DMS153 treated with DMSO at 0.1 percent for 48 hours (cell line): ENCODE results near the gene FBRSL1.

Experiments
- DNase-seq: peaks from one replicate; lab custom pipeline; 2025; ENCODE audit not compliant: unreplicated experiment; lab: John Stamatoyannopoulos, UW

FBRSL1 gene

DNA sequence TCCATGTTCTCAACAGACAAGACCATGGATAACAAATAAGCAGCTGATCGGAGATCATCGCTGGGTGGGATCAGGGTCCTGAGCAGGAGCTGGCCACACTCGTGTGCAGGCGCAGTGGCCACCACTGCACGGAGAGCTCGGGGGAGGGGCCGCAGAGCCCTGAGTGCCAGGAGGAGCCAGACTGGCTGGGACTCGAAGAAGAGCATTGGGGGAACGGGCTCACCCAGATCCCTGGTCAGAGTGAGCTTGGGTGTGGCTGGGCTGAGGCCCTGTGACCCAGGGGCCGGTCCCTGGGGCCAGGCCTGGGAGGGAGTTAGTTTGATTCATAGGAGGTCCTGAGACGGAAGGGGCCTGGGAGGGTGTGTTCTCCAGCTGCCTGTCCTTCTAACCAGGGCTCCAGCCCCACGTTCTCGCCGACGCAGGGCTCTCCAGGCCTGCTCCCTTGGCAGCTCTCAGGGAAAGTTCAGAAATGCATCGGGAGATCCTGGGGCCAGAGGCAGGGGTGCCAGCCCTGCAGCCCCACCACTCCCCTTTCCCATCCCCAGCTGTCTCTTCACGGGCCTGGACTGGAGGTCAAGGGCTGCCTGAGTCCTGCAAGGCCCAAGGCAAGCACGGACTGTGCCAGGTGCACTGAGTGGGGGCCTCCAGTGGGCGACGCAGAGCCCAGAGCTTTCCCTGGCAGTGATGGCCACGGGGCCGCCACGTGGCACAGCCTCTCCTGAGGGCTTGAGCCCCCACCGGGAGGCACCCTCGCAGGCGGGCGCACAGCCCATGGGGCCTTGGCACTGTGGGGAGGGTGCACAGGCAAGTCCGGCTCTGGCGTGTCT, 48.1 kb downstream of the FBRSL1 start:
- DNase-seq, result no peak

DNA sequence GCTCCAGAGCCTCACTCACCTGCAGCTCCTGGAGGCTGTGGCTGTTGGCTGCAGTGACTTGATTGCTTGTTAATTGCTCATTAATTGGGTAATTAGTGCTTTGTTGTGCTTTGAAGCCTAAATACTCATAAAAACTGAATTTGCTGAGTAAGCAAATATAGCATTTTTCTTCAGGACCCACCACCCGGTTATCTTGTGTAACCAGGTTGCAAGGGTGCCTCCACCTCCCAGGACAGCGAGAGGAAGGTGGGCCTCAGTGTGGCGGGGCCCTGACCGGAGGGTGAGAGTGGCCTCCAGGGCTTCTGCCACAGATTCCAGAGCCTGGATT, 48.7 kb downstream of the FBRSL1 start:
- no peak for DNase-seq

DNA sequence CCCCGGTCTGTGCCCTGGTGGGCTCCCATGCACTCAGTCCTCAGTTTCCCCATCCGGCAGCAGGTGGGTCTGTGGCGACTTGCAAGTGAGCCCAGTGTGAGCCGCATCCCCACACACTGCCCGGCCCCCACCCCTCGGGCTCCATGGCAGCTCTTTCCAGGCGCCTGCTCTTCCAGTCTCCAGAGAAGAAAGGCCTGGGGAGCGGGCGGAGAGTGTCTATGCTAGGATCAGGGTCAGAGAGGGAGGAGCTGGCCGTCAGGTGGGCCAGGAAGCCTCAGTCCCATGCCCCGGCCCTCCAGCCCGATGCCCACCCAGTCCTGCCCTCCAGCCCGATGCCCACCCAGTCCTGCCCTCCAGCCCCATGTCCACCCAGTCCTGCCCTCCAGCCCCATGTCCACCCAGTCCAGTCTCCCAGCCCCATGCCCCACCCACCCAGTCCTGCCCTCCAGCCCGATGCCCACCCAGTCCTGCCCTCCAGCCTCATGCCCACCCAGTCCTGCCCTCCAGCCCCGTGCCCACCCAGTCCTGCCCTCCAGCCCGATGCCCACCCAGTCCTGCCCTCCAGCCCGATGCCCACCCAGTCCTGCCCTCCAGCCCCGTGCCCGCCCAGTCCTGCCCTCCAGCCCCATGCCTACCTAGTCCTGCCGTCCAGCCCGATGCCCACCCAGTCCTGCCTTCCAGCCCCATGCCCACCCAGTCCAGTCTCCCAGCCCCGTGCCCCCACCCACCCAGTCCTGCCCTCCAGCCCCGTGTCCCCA, 49.2 kb downstream of the FBRSL1 start:
- no peak for DNase-seq

DNA sequence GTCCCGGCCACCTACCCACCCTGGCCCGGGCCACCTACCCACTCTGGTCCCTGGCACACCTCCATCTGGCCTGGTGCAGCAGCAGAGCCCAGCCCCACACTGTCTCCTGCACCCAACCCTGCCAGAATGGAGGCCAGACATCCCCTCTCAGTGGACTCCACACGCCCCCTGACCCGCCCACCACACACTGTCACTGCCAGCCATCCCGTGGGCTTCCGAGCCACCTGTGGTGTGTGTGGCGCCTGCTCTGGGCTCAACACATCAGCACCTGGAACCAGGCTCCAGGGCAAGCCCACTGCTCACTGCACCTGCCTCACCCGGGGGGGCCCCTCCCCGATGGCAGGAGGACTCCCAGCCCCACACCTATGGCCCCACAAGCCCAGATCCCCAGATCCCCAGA, 50.5 kb downstream of the FBRSL1 start:
- DNase-seq, result no peak

DNA sequence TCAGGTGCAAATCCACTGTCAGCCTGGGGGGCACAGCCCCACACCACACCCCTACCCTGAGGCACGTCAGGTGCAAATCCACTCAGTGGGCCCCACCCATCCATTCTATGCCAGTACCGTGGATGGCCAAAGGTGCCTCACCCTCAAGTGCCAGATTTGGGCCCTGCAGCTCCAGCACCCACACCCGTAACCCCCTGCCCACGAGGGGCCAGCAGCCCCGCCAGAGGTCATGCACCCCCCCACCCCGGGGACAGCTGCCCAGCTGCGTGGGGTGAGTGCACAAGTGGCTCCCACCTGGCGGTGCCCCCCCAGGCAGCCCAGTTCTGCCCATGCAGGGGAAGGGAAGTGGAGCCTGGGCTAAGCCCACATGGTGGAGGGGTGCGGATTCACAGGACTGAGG, 51.2 kb downstream of the FBRSL1 start:
- DNase-seq, result no peak

DNA sequence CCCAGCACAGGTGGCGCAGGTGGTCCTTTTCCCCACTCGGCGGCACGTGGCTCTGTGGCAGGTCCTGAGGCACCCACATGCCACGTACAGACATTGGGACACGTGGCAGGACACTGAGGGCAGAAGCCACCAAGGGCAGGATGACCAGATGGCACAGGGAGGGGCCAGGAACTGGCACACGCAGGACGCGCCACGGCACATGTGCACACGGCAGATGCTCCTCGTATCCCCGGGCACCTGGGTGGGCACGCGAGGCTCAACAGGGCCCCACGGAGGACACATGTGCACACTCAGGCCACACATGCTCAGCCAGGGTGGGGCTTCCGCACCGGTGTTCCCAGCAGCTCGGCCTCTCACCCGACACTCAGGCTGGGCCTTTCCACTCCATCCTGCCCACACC, 52.0 kb downstream of the FBRSL1 start:
- no peak for DNase-seq

DNA sequence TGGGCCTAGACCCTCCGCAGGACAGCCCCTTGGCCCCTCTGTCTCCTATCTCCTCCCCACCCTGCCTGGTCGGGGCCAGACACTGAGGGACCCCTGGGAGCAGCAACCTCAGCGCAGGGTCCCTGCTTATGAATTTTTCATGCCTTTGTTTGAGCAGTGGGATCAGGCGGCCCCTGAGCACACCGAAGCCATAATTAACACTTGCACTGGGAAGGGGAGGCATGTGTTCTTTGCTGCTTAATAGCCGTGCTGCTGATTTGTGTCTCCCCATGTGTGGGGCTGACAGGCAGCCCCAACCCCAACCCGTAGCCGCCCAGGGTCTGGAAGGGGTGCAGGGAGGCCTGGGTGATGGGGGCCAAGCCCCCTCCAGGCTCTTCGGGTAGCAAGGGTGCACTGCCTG, 52.7 kb downstream of the FBRSL1 start:
- no peak for DNase-seq

DNA sequence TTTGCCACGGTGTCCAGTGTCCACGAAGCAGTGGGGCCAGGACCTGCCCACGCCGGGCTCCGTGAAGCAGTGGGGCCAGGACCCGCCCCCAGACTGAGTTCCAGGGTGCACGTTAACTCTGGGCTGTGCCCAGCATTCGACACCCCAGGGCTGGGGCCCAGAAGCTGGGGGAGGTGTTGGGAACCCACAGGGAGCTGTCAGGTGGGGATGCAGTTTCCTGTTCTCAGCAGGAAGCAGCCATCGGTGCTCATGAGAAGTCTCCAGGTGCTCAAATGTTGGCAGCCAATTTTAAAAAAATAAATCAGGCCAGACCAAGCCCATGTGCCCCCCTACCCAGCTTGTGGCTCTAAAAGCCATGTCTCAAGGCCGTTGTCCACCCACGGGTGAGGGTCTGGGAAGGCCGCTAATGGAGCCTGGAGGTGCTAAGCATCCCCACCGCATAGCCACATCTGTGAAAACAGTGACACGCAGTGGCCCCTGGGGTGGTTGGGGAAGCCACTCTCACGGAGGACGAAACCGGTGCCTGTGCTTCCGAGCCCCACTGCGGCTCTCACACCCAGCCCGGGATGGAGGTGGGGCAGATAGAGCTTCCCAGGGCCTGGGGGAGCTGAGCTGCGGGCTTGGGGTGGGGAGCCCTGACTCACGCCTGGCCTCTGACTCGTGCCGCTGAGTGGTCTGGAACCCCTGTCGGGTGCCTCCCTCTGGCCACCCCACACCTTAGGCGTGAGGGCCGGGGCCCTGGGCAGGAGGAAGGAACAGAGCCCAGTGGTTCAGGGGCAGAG, 53.5 kb downstream of the FBRSL1 start:
- no peak for DNase-seq

DNA sequence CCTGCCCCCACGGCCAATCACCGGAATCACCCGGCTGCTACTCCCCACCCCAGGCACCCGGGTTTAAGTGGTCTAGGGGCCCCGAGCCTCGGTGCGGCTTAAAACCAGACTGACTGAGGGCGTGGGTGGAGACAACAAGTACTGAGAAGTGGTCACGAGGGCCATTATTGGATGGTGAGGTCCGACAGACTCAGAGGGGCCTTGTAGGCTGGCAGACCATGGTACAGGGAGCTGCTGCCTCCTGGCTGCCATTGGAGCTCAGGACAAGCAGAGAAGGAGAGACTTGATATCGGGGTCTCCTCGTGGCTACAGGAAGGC, 54.1 kb downstream of the FBRSL1 start:
- DNase-seq, result no peak

DNA sequence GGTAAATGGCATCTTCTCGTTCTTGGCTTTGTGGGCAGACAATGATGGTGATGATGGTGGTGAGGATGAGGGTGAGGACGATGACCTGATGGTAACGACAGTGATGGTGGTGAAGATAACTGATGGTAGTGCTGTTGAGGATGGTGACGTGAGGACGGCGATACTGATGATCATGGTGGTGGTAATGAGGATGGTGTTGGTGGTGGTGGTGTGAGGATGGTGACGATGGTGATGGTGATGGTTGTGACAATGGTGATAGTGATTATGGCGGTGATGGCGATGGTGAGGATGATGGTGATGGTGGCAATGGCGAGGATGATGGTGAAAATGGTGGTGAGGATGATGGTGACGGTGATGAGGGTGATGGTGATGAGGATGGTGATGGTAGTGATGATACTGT, 54.5 kb downstream of the FBRSL1 start:
- DNase-seq, result no peak

DNA sequence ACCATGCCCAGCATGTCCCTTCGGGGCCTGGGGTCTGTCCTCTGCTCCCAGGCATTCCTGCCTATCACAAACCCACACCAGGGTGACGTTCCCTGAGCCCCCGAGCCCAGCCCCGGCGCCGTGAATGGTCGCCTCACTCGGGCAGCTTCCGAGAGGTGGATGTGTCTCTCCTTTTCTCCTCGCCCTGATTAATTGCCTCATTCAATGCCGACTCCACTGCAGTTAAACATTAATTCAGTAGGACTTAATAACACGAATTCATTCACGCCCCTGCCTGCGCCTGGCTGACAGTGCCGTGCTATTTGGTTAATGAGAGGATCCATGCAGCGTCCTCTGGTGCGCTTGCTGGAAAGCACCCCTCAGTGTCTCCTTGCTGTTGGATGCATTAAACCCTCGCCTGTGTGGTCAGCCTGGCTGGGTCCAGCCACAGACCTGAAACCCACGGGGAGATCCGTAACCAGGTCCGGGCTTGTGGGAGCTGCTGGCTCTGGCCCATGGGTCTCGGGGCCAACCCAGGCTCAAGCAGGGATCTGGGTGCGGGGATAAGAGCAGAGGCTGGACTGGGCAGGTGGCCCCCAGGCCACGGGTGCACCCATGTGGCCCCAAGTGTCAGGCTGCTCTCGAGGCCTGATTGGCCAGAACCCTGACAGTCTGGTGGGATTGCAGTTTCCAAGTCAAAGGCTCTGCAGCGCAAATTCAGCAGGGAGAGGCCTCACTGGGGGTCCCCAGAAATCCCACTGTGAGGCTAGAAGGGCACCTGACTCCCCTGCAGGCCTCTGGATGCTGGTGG, 55.4 kb downstream of the FBRSL1 start:
- DNase-seq, result no peak

DNA sequence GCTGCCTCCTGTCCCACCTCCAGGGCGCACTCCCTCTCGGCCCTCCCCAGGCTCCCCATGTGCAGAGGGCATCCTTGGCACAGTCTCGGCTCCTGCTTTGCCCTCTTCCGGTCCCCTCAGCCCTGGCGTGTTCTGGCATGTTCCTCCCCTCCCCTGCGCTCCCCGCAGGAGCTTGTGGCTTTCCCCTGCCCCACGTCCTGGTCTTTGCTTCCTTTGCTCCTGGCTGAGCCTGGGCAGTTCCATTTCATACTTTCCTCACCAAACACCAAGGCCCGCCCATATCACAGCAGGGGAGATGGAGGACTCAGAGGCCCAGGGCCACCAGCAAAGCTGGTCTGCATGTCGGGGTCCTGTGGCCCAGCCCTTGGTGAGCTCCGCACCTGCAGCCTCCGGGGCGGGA, 56.0 kb downstream of the FBRSL1 start:
- no peak for DNase-seq

DNA sequence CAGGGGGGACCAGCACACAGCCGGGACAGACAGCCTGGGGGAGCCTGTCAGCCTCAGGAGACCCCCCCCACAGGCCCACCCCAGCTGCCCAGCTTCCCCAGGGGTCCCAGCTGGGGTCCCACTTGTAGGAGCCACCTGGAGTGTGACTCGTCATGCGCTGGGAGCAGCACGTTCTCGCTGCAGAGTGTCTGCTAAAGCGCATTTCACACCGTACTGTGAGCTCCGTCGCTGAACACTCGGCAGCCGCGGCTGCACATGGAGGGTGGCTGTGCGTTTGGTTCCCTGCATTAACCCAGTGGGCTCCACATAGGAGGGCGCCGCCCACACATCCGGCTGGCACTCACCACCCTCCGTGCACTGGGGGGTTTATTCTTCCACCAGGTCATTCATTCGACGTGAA, 56.7 kb downstream of the FBRSL1 start:
- no peak for DNase-seq

DNA sequence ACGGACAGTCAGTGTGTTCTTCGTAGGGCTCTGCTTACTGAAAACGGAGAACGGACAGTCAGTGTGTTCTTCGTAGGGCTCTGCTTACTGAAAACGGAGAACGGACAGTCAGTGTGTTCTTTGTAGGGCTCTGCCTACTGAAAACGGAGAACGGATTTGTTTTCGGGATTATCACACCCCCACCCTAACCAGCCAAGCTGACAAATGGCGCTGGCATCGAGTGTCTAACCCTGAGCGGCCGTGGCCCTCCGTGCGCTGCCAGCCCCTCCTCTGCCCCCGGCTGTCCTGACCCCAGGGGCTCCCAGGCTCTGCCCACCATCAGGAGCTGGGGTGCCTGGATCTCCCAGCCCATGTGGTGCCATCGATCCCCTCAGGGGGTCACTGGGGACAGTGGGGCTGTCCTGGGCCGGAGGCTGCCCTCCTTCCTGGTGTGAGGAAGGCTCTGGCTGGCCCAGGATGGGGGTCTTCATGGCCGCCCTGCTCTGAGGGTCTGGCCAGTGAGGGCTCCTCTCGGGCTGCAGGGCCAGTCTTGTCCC, 57.3 kb downstream of the FBRSL1 start:
- DNase-seq, result no peak

DNA sequence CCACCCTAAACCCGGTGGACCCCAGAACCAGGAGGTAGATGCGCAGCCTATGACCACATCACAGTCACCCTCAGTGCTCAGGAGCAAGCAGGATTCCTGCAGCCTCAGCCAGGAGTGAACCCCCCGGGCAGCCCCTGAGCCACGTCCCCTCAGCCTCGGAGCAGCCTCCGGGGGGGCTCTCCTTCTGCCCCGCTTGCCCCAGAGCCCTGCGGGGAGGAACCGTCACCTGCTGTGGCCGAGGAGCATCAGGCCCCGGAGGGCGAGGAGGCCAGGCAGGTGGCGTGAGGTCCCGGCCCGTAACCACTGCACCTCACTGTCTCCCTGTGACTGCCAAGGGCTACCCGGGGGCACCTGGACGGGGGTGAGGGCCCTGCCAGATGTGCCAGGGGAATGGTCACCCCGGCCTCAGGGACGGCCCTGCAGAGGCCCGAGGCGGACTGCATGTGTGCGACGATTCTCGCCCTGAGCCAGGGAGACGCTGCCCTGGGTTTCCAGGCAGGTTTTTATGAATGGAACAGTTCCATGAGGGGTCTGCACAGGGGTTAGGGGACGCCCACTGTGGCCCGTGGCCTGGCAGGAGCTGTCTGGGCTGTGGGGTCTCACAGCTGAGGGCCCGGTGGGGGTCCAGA, 58.6 kb downstream of the FBRSL1 start:
- DNase-seq, result no peak

DNA sequence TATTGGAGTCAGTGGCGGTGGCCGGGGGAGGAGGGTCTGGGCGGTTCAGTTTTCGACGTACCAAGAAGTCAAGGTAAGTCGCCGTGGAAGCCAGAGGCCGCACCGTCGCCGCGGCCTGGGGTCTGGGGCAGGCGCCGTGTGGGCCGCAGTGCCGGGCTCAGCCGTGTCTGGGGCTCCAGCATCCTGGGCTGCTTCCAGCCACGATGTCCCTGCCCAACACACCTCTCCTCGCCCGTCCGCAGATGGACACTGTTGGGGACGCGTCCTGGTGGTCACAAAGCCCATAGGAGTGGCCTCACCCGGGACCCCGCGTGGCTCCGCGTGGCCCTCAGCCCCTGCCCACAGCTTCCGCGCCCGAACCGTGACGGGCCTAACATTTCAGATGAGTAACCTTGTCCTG, 59.1 kb downstream of the FBRSL1 start:
- DNase-seq, result no peak

DNA sequence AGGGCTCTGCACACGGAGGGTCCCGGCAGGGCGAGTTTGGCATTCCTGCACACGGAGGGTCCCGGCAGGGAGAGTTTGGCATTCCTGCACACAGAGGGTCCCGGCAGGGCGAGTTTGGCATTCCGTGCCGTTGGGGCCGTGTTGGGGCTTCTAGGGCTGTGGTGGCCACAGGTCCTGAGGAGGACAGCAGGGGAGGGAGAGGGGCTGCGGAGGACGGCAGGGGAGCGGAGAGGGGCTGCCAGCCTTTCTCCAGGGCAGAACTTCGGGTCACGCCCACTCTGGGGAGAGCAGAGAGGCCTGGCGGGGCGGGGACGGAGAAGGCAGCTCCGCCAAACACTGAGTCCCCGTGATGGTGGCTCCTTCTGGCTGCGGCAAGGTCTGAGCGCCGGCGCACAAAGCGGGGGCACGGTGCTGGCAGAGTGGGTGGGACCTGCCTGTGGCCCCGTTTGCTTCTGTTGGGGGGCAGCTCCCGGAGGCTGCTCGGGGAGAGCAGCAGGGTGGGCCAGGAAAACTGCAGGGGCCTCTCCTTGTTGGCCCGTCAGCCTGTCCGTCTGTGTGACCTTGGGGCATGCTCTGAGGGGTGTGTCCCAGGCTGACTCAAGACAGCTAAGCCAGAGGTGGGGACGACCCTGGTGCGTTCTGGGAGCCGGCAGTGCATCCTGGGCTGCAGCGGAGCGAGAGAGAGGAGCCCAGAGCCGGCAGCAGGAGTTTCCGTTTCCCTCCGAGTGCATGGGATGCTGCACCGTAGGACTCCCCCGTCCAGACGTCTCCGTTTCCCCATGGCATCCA, 60.3 kb downstream of the FBRSL1 start:
- no peak for DNase-seq

DNA sequence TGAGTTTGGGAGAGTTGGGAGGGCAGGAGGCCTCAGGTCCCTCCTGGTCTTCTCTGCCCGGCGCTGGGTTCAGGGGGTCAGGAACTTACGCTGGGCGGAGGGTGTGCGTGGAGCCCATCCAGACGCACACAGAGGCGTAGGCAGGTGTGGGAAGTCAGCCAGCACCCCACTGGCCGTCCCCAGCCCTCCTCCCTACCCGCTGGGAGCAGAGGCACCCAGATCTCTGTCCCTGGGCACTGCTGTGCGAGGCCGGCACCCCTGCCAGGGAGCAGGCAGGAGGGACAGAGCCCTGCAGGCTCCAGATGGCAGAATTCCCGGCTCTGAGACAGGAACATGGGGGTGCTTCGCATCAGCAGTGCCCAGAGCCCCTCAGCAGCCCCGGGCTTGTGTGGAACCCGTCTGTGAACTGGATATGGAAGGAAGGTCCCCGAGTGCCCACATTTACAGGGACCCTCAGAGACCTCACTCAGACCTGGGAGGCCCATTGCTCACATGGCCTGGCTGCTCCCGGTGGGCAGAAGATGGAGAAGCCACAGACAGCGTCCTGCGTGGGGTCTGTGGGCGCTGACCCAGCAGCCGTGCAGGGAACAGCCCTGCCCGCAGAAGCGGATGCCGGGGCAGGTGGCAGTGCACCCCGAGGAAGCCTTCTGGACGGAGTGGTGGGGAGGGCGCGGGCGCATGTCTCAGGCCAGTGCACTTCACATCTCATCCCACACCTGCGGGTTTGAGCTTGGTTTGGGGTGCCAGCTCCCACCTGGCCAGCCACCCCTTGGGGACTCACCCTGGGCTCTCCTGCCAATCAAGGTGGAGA, 61.1 kb downstream of the FBRSL1 start:
- DNase-seq, result no peak

DNA sequence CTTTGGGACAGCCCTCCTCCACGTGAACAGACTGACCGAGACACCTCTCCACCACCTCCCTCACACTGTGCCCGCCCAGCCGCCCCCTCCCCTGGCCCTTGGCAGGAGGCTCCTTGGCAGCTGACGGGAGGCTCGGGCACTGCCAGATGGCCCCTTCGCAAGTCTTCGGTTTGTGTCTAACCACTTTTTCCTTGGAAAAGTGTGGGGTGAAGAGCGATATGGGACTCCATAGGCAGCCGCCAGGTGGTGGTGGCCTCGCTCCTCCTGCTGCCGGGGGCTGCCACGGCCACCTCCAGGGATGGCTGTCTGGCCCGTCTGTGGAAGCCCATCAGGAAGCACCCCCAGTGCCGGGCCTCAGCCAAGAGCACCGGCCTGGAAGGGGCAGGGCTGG, 61.7 kb downstream of the FBRSL1 start:
- DNase-seq, result no peak
